VCaP (cell line): ENCODE data around the gene CCNF.

Experiments
- H3K27ac ChIP-seq: fragments of 450-650 bp; 2 replicates; pipeline ENCODE4 v1.5.1; 2017
- TF ChIP-seq, protein P1 (sequence below): fragments of 450-650 bp; conservative IDR thresholded peaks from 2 replicates; pipeline ENCODE4 v1.5.1; 2017; ENCODE audit warnings: mild to moderate bottlenecking, moderate library complexity

The CCNF gene

DNA sequence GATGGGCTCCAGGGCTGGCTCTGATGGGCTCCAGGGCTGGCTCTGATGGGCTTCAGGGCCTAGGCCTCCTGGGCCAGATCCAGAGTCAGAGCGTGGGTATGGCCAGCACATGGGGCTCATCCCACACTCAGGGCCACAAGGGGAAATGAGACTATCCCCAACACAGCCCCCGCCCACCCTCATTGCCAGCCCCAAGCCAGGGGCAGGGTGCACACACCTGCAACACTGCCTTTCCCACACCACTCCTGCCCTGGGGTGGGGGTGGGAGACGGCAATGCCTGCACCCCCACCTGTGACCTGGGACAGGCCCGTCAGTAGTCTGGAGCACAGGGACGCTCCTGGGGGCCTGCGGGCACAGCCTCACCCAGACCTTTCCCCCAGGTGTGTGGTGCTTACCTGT lies 70.2 kb downstream of the CCNF start:
- no peak overlapping the region for H3K27ac ChIP-seq
- TF ChIP-seq, protein P1, sequence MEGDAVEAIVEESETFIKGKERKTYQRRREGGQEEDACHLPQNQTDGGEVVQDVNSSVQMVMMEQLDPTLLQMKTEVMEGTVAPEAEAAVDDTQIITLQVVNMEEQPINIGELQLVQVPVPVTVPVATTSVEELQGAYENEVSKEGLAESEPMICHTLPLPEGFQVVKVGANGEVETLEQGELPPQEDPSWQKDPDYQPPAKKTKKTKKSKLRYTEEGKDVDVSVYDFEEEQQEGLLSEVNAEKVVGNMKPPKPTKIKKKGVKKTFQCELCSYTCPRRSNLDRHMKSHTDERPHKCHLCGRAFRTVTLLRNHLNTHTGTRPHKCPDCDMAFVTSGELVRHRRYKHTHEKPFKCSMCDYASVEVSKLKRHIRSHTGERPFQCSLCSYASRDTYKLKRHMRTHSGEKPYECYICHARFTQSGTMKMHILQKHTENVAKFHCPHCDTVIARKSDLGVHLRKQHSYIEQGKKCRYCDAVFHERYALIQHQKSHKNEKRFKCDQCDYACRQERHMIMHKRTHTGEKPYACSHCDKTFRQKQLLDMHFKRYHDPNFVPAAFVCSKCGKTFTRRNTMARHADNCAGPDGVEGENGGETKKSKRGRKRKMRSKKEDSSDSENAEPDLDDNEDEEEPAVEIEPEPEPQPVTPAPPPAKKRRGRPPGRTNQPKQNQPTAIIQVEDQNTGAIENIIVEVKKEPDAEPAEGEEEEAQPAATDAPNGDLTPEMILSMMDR, result no peak

DNA sequence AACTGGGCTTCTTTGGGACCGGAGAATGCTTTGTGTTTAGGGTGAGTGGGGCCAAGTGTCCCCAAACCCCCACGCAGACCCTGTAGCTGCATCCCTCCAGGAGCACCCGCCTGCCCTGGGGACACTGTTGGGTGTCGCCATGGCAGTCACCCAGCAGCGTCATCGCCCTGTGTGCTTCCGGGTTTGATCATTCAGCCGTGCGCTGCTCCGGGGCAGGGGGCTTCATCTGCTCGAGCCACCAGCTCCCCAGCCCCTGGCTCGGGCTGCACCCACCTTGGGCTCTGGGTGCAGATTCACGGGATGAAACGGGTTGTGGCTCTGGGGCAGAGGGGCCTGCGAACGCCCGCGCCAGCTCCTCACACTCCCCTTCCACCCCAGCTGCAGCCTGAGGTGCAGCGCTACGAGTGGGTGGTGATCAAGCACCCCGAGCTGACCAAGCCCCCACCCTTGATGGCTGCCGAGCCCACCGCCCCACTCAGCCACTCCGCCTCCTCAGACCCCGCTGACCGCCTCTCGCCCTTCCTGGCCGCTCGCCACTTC lies 70.7 kb downstream of the CCNF start:
- no peak overlapping the region for H3K27ac ChIP-seq
- TF ChIP-seq, protein P1, result no peak

DNA sequence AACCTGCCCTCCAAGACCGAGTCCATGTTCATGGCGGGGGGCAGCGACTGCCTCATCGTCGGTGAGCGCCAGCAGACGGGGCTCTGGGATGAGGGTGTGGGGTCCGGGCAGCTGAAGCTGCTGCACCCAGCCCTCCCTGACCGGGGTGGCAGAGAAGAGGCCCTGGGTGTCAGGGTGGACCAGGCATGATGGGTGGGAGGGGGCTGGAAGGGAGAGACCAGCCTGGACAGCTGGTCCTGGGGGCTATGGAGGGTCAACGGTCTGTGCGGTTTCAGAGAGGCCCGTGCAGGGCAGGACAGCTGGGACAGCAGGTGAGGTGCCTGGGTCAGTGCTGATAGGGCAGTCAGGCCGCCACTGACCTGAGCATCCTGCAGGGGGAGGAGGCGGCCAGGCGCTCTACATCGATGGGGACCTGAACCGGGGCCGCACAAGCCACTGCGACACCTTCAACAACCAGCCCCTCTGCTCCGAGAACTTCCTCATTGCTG lies 71.2 kb downstream of the CCNF start:
- TF ChIP-seq, protein P1, result no peak
- no peak overlapping the region for H3K27ac ChIP-seq

DNA sequence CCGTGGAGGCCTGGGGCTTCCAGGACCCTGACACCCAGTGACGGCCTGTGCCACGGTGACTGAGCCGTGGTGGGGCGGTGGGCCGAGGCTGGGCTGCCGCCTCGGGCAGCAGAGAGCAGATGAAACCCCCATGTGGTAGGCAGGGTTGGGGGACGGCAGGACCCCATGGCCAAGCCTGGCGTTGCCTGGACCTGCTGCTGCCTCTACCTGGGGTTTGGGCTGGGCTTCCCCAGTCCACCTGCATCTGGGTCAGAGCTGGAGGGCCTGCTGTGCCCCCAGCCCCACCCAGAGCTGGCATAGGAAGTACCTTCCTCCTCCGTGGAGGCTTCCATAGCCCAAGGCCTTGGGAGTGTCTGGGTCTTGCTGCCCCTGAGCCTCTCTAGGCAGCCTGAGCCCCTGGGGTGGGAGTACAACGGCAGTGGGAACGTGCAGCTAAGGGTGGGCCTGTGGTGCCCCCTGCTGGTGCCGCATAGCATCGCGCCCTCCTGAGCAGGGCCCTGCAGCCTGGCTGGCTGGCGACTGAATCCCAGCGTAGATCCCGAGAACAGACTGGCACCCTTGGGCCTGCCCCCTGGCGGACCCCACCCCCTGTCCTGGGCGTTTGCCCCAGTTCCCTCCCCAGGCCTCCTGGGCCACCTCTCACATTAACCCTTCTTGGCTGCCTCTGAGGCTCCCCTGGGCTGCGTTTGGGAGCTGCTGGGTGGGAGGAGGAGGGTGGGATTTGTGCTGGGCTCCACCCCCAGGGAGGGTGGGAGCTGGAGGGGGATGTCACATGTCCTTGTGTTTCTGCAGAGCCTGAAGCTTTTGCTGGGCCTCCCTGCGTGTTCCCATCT lies 71.9 kb downstream of the CCNF start:
- peak overlapping the region; percentile 49; the same call in 1 of the 2 replicates for H3K27ac ChIP-seq
- TF ChIP-seq, protein P1, result peak; percentile 82

DNA sequence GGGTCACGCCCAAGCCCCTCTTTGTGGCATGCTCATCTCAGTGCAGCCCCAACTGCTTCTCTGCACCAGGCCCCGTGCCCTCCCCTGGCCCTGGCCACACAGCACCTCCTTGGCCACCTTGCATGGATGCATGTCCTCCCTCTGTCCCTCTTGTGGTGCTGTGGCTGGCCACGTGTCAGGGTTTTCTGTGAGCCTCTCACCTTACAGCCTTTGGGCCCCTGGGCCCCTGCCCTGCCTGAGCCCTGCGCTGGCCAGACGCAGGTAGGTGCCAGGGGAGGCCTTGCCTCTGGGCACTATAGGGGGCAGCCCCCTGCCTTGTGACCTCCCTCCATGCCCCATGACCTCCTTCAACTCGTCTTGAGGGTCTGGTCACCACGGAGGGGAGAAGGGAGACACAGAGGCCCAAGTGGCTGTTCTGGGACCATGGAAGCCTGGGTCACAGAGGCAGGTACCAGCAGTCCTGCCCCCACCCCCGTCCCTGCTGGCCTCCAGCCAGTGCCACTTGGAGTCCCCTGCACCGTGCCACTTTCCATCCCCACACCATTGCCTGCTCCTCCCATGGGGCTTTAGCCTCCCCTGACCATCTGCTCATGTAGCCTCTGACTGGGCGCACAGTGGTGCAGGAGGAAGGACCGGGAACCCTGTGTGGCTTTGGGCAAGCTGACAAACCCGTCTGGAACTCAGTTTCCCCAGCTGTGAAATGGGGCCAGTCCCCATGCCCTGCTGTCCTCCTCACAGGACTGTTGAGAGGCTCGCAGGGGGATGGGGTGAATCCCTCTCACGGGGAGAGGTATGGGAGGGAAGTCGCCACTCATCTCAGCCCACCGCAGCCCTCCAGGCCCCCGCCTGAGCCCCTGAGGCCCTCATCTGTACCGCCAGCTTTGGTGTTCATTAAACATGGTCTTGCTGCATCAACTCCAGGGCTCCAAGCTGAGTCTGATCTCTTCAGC lies 73.0 kb downstream of the CCNF start:
- peak overlapping the region; percentile 49 for H3K27ac ChIP-seq
- TF ChIP-seq, protein P1, result no peak

DNA sequence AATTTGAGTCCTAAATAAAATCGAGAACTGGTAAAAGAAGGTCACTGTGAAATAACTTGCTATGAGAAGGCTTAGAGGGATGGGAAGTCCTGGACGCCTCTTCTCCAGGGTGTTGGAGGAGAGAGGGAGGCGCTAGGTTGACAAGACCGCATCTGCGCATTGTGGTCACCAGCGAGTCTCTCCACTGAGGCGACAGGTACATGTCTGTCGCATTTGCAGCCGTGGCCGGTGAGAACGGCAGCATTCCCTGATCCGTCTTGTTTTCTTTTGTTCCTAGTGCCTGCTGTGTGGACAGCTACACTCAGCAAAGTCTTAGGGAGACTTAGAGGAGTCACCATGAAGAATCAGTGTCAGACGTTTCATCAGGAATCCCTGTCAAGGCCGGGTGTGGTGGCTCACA lies 76.4 kb downstream of the CCNF start:
- TF ChIP-seq, protein P1, result no peak
- no peak overlapping the region for H3K27ac ChIP-seq

DNA sequence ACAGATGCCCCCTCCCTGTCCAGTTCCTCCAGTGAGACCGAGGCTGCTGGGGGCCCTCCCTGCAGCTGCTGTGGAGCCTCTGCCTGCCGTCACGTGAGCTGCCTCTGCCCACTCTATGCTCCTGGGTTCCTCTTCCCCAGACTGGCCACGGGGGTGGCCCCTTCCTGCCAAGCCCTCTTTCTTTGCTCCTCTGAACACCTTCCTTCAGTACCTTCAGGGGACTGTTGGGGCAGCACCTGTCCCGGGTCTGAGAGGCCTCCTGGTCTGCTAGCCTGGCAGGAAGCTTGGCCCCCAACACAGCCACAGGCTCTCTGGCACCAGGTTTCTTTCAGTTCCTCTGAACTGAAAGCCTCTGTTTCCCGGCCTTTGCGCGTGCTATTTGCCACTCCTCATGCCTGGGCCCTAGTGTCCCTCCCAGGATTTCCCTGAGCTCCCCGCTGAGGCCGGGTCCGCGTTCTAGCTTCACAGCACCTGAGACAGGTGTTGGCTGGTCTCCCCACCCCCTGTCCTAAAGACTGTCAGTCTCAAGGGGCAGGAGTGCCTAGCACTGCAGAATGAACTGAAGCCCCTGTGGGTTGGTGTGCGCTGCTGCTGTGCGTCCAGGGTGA lies 77.9 kb downstream of the CCNF start:
- TF ChIP-seq, protein P1, result no peak
- H3K27ac ChIP-seq, result no peak overlapping the region
